ENCODE results near the gene FLNB. TPM values are rescaled to one million over a fixed set of nuclear protein-coding genes. Genes with fewer than 3 reads are reported as not detected.

Gene FLNB
- total and polyA plus RNA-seq, 2 of the 13 experiments (the other 11 are each of a cell fraction or from before 2014, with no cell fraction given), result 106 to 130 TPM

DNA sequence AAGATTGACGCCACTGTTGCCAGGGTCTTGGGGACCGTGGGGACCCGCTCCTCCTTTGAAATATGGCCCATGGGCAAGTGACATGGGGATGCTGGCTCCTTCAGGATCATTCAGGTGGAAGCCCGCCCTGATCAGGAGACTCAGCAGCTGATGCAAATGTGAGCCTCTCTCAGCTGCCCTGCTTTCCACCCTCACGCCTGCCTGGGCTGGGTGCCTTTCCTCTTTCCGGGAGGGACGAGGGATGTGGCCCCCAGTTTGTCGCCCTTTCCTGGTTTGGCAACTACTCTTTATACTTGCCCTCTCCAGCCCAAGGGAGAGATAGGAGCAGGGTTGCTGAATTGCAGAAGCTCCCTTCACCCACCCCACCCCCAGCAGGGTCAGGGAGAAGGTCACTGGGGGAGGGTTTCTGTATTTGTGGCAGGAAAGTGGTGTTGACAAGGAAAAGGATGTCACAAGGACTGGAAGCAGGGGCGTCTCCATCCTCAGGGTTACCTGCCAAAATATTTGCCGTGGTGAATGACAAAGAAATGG is 180.8 kb downstream of the FLNB start (continued):
- TF ChIP-seq ZNF329 (CRISPR knock-in tag; IDR thresholded peaks at IDR 0.05; ENCODE audit: low read depth) (no peak), ZFP36L2 (CRISPR knock-in tag; IDR thresholded peaks at IDR 0.05) (no peak), PRDM15 (CRISPR knock-in tag; IDR thresholded peaks at IDR 0.05) (no peak), GPBP1L1 (CRISPR knock-in tag; IDR thresholded peaks at IDR 0.05) (no peak), ZMYM4 (CRISPR knock-in tag; IDR thresholded peaks at IDR 0.05) (no peak), STAG1 (CRISPR knock-in tag; IDR thresholded peaks at IDR 0.05) (peak; percentile 25; the same call in 1 of the 2 replicates), NFYC (CRISPR knock-in tag; IDR thresholded peaks at IDR 0.05) (no peak), ZSCAN9 (CRISPR knock-in tag; IDR thresholded peaks at IDR 0.05; ENCODE audit: borderline replicate concordance) (0 out of 2 replicates have a peak, but pooled peaks have one; percentile 25), ZFP37 (CRISPR knock-in tag; IDR thresholded peaks at IDR 0.05; ENCODE audit: borderline replicate concordance) (no peak), SMAD9 (CRISPR knock-in tag; IDR thresholded peaks at IDR 0.05) (no peak), ZNF552 (CRISPR knock-in tag; IDR thresholded peaks at IDR 0.05; ENCODE audit: borderline replicate concordance) (no peak), ZBTB7A (CRISPR knock-in tag; IDR thresholded peaks at IDR 0.05) (no peak), KLF15 (CRISPR knock-in tag; IDR thresholded peaks at IDR 0.05; ENCODE audit: borderline replicate concordance) (no peak), RELA (CRISPR knock-in tag; IDR thresholded peaks at IDR 0.05) (no peak), SMAD1 (CRISPR knock-in tag; IDR thresholded peaks at IDR 0.05; ENCODE audit: borderline replicate concordance, low read depth) (no peak), AKAP8 (CRISPR knock-in tag; IDR thresholded peaks at IDR 0.05) (peak; percentile 31; the same call in 1 of the 2 replicates)
- TF ChIP-seq, protein P1, sequence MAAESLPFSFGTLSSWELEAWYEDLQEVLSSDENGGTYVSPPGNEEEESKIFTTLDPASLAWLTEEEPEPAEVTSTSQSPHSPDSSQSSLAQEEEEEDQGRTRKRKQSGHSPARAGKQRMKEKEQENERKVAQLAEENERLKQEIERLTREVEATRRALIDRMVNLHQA (CRISPR knock-in tag; IDR thresholded peaks at IDR 0.05), result no peak
- TF ChIP-seq, protein P2, sequence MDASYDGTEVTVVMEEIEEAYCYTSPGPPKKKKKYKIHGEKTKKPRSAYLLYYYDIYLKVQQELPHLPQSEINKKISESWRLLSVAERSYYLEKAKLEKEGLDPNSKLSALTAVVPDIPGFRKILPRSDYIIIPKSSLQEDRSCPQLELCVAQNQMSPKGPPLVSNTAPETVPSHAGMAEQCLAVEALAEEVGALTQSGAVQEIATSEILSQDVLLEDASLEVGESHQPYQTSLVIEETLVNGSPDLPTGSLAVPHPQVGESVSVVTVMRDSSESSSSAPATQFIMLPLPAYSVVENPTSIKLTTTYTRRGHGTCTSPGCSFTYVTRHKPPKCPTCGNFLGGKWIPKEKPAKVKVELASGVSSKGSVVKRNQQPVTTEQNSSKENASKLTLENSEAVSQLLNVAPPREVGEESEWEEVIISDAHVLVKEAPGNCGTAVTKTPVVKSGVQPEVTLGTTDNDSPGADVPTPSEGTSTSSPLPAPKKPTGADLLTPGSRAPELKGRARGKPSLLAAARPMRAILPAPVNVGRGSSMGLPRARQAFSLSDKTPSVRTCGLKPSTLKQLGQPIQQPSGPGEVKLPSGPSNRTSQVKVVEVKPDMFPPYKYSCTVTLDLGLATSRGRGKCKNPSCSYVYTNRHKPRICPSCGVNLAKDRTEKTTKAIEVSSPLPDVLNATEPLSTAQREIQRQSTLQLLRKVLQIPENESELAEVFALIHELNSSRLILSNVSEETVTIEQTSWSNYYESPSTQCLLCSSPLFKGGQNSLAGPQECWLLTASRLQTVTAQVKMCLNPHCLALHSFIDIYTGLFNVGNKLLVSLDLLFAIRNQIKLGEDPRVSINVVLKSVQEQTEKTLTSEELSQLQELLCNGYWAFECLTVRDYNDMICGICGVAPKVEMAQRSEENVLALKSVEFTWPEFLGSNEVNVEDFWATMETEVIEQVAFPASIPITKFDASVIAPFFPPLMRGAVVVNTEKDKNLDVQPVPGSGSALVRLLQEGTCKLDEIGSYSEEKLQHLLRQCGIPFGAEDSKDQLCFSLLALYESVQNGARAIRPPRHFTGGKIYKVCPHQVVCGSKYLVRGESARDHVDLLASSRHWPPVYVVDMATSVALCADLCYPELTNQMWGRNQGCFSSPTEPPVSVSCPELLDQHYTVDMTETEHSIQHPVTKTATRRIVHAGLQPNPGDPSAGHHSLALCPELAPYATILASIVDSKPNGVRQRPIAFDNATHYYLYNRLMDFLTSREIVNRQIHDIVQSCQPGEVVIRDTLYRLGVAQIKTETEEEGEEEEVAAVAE (CRISPR knock-in tag; IDR thresholded peaks at IDR 0.05; ENCODE audit: borderline replicate concordance), result no peak
- TF ChIP-seq, protein P3, sequence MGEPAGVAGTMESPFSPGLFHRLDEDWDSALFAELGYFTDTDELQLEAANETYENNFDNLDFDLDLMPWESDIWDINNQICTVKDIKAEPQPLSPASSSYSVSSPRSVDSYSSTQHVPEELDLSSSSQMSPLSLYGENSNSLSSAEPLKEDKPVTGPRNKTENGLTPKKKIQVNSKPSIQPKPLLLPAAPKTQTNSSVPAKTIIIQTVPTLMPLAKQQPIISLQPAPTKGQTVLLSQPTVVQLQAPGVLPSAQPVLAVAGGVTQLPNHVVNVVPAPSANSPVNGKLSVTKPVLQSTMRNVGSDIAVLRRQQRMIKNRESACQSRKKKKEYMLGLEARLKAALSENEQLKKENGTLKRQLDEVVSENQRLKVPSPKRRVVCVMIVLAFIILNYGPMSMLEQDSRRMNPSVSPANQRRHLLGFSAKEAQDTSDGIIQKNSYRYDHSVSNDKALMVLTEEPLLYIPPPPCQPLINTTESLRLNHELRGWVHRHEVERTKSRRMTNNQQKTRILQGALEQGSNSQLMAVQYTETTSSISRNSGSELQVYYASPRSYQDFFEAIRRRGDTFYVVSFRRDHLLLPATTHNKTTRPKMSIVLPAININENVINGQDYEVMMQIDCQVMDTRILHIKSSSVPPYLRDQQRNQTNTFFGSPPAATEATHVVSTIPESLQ (CRISPR knock-in tag; conservative IDR thresholded peaks at IDR 0.05), result no peak
